Subcutaneous abdominal adipose tissue (tissue), 5 donors: ENCODE results near the gene UBA1.

Source experiments
- H3K27ac ChIP-seq: one replicate; pipeline ENCODE4 v1.7.0; 2013; ENCODE audit warnings: low read depth, mild to moderate bottlenecking, inconsistent platforms, low read length, moderate library complexity
- H3K27me3 ChIP-seq, 5 donors: one replicate each; pipeline ENCODE4 v1.7.0; 2013; ENCODE audit warnings: low read length in 5 of 5, inconsistent platforms in 1 of 5; ENCODE audit not compliant: control insufficient read depth in 5 of 5, insufficient read depth in 4 of 5
- H3K36me3 ChIP-seq, 5 donors: one replicate each; pipeline ENCODE4 v1.7.0; 2013; ENCODE audit warnings: low read length in 5 of 5; ENCODE audit not compliant: control insufficient read depth in 5 of 5, insufficient read depth in 5 of 5
- H3K4me1 ChIP-seq, 5 donors: one replicate each; pipeline ENCODE4 v1.7.0; 2013; ENCODE audit warnings: low read length in 5 of 5, mild to moderate bottlenecking in 3 of 5, moderate library complexity in 1 of 5; ENCODE audit not compliant: control insufficient read depth in 5 of 5, insufficient read depth in 5 of 5
- H3K4me3 ChIP-seq, 5 donors: one replicate each; pipeline ENCODE4 v1.7.0; 2013; ENCODE audit warnings: low read length in 5 of 5, low read depth in 1 of 5
- H3K9ac ChIP-seq, 5 donors: one replicate each; pipeline ENCODE4 v1.7.0; 2013; ENCODE audit warnings: low read length in 5 of 5, mild to moderate bottlenecking in 4 of 5, moderate library complexity in 3 of 5
- H3K9me3 ChIP-seq, 5 donors: one replicate each; pipeline ENCODE4 v1.7.0; 2013; ENCODE audit warnings: low read length in 5 of 5; ENCODE audit not compliant: control insufficient read depth in 5 of 5
- donor health status: healthy.
- donor health status: healthy.
- donor health status: healthy.
- donor health status: healthy.
- donor health status: healthy.

The UBA1 gene

GRCh38 chrX:47151435-47151834 lies 42.2 kb upstream of the UBA1 start:
- H3K4me3 ChIP-seq, result no peak overlapping the region
- no peak overlapping the region for H3K9ac ChIP-seq
- peaks cover 0 to 13% (median 5%) of the 10 kb centered on the region in 5 donors for H3K27me3 ChIP-seq
- no peak overlapping the region for H3K27ac ChIP-seq
- H3K9me3 ChIP-seq, result no peaks in the 10 kb centered on the region
- H3K4me1 ChIP-seq, result peaks cover 0 to 19% (median 18%) of the 10 kb centered on the region in 5 donors
- peaks cover under 1 to 4% (median 2%) of the 10 kb centered on the region in 5 donors for H3K36me3 ChIP-seq

DNA sequence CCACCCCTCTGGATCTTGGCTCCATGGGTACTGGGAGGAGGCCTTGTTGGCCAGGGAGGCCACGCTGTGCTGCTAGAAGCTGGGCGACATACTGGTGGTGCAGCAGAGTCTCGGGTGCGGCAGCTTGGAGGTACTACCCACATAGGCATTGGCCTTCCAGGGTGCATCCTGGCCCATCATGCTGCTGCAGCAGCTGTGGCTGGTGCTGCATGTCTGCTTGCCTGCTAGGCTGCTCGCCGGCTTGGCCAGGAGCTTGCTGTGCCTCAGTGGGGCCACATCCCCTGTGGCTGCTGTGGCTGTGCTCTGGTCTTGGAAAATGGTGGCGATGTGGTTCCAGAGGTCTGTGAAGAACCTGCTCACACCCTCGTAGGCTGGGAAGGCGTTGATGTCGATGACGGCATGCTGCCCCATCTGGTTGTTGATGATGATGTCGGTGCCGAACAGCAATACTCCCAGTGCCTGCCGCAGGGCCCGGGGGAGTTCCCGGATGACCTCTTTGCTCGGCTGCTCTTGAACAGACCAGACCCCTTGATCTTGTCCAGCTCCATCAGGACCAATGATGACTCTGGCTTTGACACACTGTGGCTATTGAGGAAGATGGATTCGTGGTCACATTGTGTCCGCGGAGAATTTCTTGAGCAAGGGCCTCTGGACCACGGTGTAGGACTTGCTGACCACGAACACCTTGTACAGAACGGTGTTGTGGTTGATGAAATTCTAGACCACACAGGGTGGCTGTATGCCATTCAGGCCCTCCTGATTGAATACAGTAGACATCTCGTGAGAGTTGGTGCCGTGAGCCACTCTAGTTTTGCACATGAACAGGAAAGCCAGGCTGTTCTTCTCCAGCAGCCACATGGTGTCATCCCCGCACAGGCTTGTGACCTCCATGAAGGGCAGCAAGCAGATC lies 36.8 kb upstream of the UBA1 start:
- Histone ChIP-seq H3K27me3 (peaks cover 0 to 11% (median 4%) of the 10 kb centered on the region in 5 donors), H3K4me3 (no peak overlapping the region), H3K36me3 (peaks cover 0 to 16% (median 13%) of the 10 kb centered on the region in 5 donors)

DNA sequence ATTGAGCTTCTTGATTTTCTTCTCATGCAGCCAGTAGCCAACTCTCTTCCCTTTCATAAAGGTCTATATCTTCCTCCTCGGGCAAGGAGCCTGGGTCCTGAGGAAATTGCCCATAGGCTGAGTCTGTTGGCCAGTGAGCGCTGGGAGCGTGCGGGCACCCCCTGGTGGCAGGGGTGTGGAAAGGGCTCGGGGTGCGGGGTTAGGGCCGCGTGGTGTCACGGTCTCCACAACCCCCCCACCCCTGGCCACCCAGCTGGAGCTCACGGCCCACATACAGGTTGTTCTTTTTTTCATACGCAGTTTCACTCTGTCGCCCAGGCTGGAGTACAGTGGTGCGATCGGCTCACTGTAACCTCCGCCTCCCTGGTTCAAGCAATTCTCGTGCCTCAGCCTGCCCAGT lies 35.5 kb upstream of the UBA1 start:
- Histone ChIP-seq H3K9ac (no peak overlapping the region), H3K27me3 (peaks cover 0 to 11% (median 4%) of the 10 kb centered on the region in 5 donors), H3K4me1 (no peaks in the 10 kb centered on the region), H3K4me3 (no peak overlapping the region), H3K36me3 (peaks cover 2 to 16% (median 13%) of the 10 kb centered on the region in 5 donors), H3K27ac (no peak overlapping the region), H3K9me3 (peaks cover 0 to 3% (median 0%) of the 10 kb centered on the region in 5 donors)

More for the DNA sequence above, 36.8 kb upstream of the UBA1 start:
- Histone ChIP-seq H3K4me1 (no peaks in the 10 kb centered on the region), H3K27ac (no peak overlapping the region), H3K9ac (no peak overlapping the region), H3K9me3 (peaks cover 0 to 3% (median 0%) of the 10 kb centered on the region in 5 donors)

DNA sequence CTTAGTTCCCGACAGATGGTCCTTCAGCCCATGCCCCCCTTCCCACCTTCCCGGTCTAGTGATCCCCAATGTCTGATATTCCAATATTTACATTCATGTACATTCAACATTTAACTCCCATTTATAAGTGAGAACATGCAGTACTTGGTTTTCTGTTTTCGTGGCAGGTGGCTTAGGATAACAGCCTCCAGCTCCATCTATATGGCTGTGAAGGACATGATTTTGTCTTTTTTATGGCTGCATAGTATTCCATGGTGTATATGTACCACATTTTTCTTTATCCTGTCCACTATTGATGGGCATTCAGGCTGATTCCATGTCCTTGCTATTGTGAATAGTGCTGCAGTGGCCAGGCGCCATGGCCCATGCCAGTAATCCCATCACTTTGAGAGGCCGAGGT lies 34.8 kb upstream of the UBA1 start:
- H3K9ac ChIP-seq, result no peak overlapping the region
- peaks cover 0 to 3% (median 0%) of the 10 kb centered on the region in 5 donors for H3K9me3 ChIP-seq
- H3K27ac ChIP-seq, result no peak overlapping the region
- H3K27me3 ChIP-seq, result peaks cover 0 to 11% (median 4%) of the 10 kb centered on the region in 5 donors
- peaks cover 2 to 16% (median 13%) of the 10 kb centered on the region in 5 donors for H3K36me3 ChIP-seq
- no peaks in the 10 kb centered on the region for H3K4me1 ChIP-seq
- no peak overlapping the region for H3K4me3 ChIP-seq

GRCh38 chrX:47160781-47161180 lies 32.8 kb upstream of the UBA1 start:
- Histone ChIP-seq H3K36me3 (peaks cover 2 to 13% (median 13%) of the 10 kb centered on the region in 5 donors), H3K9me3 (peaks cover 0 to 10% (median 0%) of the 10 kb centered on the region in 5 donors), H3K4me3 (no peak overlapping the region), H3K9ac (no peak overlapping the region), H3K27me3 (peaks cover 0 to 11% (median 4%) of the 10 kb centered on the region in 5 donors), H3K27ac (no peak overlapping the region), H3K4me1 (no peaks in the 10 kb centered on the region)

DNA sequence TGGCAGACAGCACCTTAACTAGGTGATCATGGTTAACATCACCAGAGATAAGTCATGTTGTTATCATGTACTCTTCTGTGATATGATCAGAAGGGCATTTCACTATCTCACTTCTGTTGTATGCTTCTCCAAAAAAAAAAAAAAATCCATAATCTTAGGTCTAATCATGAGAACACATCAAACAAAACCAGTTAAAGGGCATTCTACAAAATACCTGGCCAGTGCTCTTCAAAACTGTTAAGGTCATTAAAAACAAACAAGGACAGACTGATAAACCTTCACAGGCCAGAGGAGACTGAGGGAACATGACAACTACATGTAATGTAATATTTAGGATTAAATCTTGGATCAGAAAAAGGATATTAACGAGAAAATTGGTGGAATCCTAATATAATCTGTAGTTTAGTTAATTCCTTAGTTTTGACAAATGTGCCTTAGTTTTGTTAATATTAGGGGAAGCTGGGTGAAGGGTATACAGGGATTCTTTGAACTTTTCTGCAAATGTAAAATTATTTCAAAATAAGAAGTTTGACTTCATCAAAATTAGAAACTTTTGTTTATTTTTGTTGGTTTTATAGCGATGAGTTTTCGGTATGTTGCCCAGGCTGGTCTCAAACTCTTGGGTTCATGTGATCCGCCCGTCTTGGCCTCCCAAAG lies 30.6 kb upstream of the UBA1 start:
- no peak overlapping the region for H3K4me3 ChIP-seq
- H3K4me1 ChIP-seq, result peaks cover 0 to 6% (median 0%) of the 10 kb centered on the region in 5 donors

GRCh38 chrX:47164420-47164819 lies 29.2 kb upstream of the UBA1 start:
- Histone ChIP-seq H3K4me3 (no peak overlapping the region), H3K4me1 (peaks cover 0 to 6% (median 0%) of the 10 kb centered on the region in 5 donors), H3K36me3 (peaks cover 2 to 7% (median 4%) of the 10 kb centered on the region in 5 donors), H3K27ac (no peak overlapping the region), H3K27me3 (peaks cover 0 to 7% (median 3%) of the 10 kb centered on the region in 5 donors), H3K9ac (no peak overlapping the region), H3K9me3 (peaks cover 0 to 8% (median 0%) of the 10 kb centered on the region in 5 donors)

More for the DNA sequence above, 30.6 kb upstream of the UBA1 start:
- H3K9ac ChIP-seq, result no peak overlapping the region
- H3K27me3 ChIP-seq, result peaks cover 0 to under 1% (median 0%) of the 10 kb centered on the region in 5 donors
- H3K27ac ChIP-seq, result no peak overlapping the region
- H3K9me3 ChIP-seq, result peaks cover 0 to 10% (median 0%) of the 10 kb centered on the region in 5 donors
- peaks cover 0 to 2% (median 0%) of the 10 kb centered on the region in 5 donors for H3K36me3 ChIP-seq

- Histone ChIP-seq H3K27me3 (peaks cover 0 to 13% (median 9%) of the 10 kb centered on the region in 5 donors), H3K27ac (no peak overlapping the region), H3K36me3 (peaks cover 2 to 24% (median 12%) of the 10 kb centered on the region in 5 donors), H3K4me1 (peaks cover 0 to 9% (median 4%) of the 10 kb centered on the region in 5 donors), H3K9ac (no peak overlapping the region), H3K4me3 (no peak overlapping the region), H3K9me3 (peaks cover 0 to 8% (median 0%) of the 10 kb centered on the region in 5 donors)
Measured at GRCh38 chrX:47166126-47166525, 27.5 kb upstream of the UBA1 start.

DNA sequence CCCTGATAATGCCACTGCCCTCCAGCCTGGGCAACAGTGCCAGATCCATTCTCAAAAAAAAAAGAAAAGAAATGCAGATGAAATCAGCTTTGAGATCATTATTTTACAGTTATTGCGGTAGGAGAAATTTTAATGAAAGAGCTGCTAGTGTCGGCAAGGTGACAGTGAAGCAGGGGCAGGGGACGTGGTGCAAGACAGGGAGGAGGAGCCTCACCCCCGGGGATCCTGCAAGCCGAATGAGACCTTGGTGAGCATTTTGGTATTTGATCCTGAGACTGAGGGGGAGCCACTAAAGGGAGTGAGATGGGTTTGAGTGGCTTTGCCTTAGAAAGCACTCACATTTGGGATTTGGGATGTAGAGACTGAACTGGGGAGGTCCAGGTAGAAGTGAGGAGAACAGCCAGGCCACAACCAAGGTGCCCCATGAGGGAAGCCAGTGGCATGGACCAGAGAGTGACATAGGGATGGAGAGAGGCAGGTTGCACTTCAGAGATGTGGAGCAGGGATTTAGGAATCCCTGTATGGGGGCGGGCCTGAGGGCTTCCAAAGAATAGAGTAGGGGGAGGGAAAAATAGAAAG lies 25.0 kb upstream of the UBA1 start:
- H3K27ac ChIP-seq, result no peak overlapping the region
- peaks cover 0 to 22% (median 16%) of the 10 kb centered on the region in 5 donors for H3K27me3 ChIP-seq
- H3K9me3 ChIP-seq, result peaks cover 0 to 8% (median 0%) of the 10 kb centered on the region in 5 donors
- no peak overlapping the region for H3K9ac ChIP-seq
- peaks cover 0 to 44% (median 28%) of the 10 kb centered on the region in 5 donors for H3K36me3 ChIP-seq
- no peak overlapping the region for H3K4me3 ChIP-seq
- H3K4me1 ChIP-seq, result peaks cover 0 to 9% (median 4%) of the 10 kb centered on the region in 5 donors
